Colonic mucosa (tissue), 4 donors: ENCODE data around the gene PGAP3. TPM values are rescaled to one million over a fixed set of nuclear protein-coding genes. Genes with fewer than 3 reads are reported as not detected.

Experiments
- DNase-seq: peaks from one replicate; pipeline ENCODE4 v3.0.0-alpha.2; 2020
- H3K27ac ChIP-seq: fragments of 200-600 bp; one replicate; pipeline ENCODE4 v1.8.0; 2021
- H3K27me3 ChIP-seq: fragments of 200-600 bp; one replicate; pipeline ENCODE4 v1.8.0; 2021
- H3K36me3 ChIP-seq: fragments of 200-600 bp; one replicate; pipeline ENCODE4 v1.8.0; 2021
- H3K4me1 ChIP-seq: fragments of 200-600 bp; one replicate; pipeline ENCODE4 v1.8.0; 2021; ENCODE audit warnings: mild to moderate bottlenecking
- H3K4me3 ChIP-seq: fragments of 200-600 bp; one replicate; pipeline ENCODE4 v1.8.0; 2021
- H3K9ac ChIP-seq, 2 donors: one replicate each; pipeline ENCODE4 v1.7.0; 2013; ENCODE audit warnings: control low read depth in 2 of 2, low read depth in 2 of 2, low read length in 2 of 2
- H3K9me3 ChIP-seq: fragments of 200-600 bp; one replicate; pipeline ENCODE4 v1.8.0; 2021
- CTCF ChIP-seq: fragments of 200-600 bp; IDR thresholded peaks from one replicate; pipeline ENCODE4 v1.8.0; 2022; ENCODE audit warnings: antibody characterized with exemption, mild to moderate bottlenecking
- intact Hi-C: fragments of 100-400 bp; cut with DNase I; formaldehyde crosslinking; loops from one replicate; pipeline ENCODE4 v1.14.1; 2022
- total RNA-seq, 2 donors: library from RNA; stranded (reverse); fragmentation: NEBNext Ultra II Directional in 1 of 2; extraction: Animal tissue kit (Norgen Biotek cat#: 25700) in 1 of 2; gene quantifications; one replicate each; pipeline ENCODE4 v1.2.1, GENCODE V29; 2021
- donor health status: healthy.
- donor health status: DM: no; HTN: no; CAD: no.
- donor health status: DM: no; HTN: no; CAD: no.

PGAP3 gene
- total RNA-seq, 2 donors from 2014 or later, result 37.3 to 42.0 TPM

- Histone ChIP-seq H3K27me3 (peaks cover 20% of the 10 kb centered on the region), H3K4me3 (no peak overlapping the region), H3K27ac (no peak overlapping the region), H3K36me3 (no peaks in the 10 kb centered on the region), H3K9ac (no peak overlapping the region), H3K4me1 (peaks cover 23% of the 10 kb centered on the region), H3K9me3 (no peaks in the 10 kb centered on the region)
- intact Hi-C loops, result loop anchor here (5.0 kb wide), 1 partner anchor 119 kb away; no protein-coding TSS in a partner anchor
- no peak for DNase-seq
- no peak for TF ChIP-seq CTCF
Observed at GRCh38 chr17:39666231-39666600, 21.6 kb downstream of the PGAP3 start.

GRCh38 chr17:39665642-39666224 is 22.1 kb downstream of the PGAP3 start:
- Histone ChIP-seq H3K27ac (no peak overlapping the region), H3K27me3 (peaks cover 20% of the 10 kb centered on the region), H3K36me3 (peaks cover 5% of the 10 kb centered on the region), H3K9ac (peak overlapping the region in 1 of 2 donors; percentile 19), H3K4me3 (no peak overlapping the region), H3K9me3 (no peaks in the 10 kb centered on the region), H3K4me1 (peaks cover 23% of the 10 kb centered on the region)
- no peak for TF ChIP-seq CTCF
- intact Hi-C loops, result loop anchor here (5.0 kb wide), 1 partner anchor 118 kb away; no protein-coding TSS in a partner anchor
- DNase-seq, result no peak

- DNase-seq, result no peak
- H3K4me1 ChIP-seq, result peaks cover 23% of the 10 kb centered on the region
Observed at GRCh38 chr17:39664581-39665561, 23.0 kb downstream of the PGAP3 start, which contains the start of gene TCAP. TSS of gene TCAP (plus strand) at chr17:39665349. CDS start at chr17:39665360, 11 bp downstream.

GRCh38 chr17:39663688-39664580 is 23.9 kb downstream of the PGAP3 start:
- Histone ChIP-seq H3K36me3 (peaks cover 5% of the 10 kb centered on the region), H3K4me1 (peaks cover 23% of the 10 kb centered on the region), H3K27ac (peak overlapping the region; percentile 70), H3K9me3 (no peaks in the 10 kb centered on the region), H3K27me3 (peaks cover 20% of the 10 kb centered on the region), H3K4me3 (no peak overlapping the region), H3K9ac (peak overlapping the region in 1 of 2 donors; percentile 46)
- no peak for TF ChIP-seq CTCF
- intact Hi-C loops, result no loop called here
- DNase-seq, result peak; percentile 71

More at GRCh38 chr17:39664581-39665561, 23.0 kb downstream of the PGAP3 start, which contains the start of gene TCAP:
- TF ChIP-seq CTCF, result no peak
- no peak within 1 kb of the TSS for H3K27ac ChIP-seq
- H3K27me3 ChIP-seq, result peaks cover 20% of the 10 kb centered on the region
- H3K4me3 ChIP-seq, result no peak within 1 kb of the TSS
- H3K36me3 ChIP-seq, result peaks cover 5% of the 10 kb centered on the region
- H3K9me3 ChIP-seq, result no peaks in the 10 kb centered on the region
- intact Hi-C loops, result loop anchor here (5.0 kb wide), 1 partner anchor 118 kb away; no protein-coding TSS in a partner anchor
- peak within 1 kb of the TSS in 1 of 2 donors; percentile 46 for H3K9ac ChIP-seq

GRCh38 chr17:39663340-39663687 is 24.5 kb downstream of the PGAP3 start:
- Histone ChIP-seq H3K4me1 (peaks cover 23% of the 10 kb centered on the region), H3K9me3 (no peaks in the 10 kb centered on the region), H3K4me3 (no peak overlapping the region), H3K27ac (peak overlapping the region; percentile 70), H3K9ac (peak overlapping the region in 1 of 2 donors; percentile 16), H3K27me3 (peaks cover 18% of the 10 kb centered on the region), H3K36me3 (peaks cover 5% of the 10 kb centered on the region)
- no peak for TF ChIP-seq CTCF
- intact Hi-C loops, result no loop called here
- no peak for DNase-seq
